Measurements from ENCODE around the gene C1orf159. TPM values are rescaled to one million over a fixed set of nuclear protein-coding genes. Genes with fewer than 3 reads are reported as not detected.

Gene C1orf159
- polyA plus RNA-seq, 3 donors = 3.0 to 18.8 (median 3.3) TPM

- Histone ChIP-seq H3K36me3 (replicated peaks in 1 of 2; ENCODE audit: control insufficient read depth in 1 of 2, insufficient read depth in 2 of 2, low read length in 2 of 2) (no peaks in the 10 kb centered on the region), H3K27me3 (ENCODE audit: control insufficient read depth in 2 of 2, insufficient read depth in 2 of 2, low read length in 2 of 2) (peaks cover 0 to 14% of the 10 kb centered on the region in 2 donors), H2AFZ (ENCODE audit: insufficient read depth, low read depth, low read length, poor library complexity, severe bottlenecking) (no peak overlapping the region), H3K9me3 (replicated peaks in 1 of 2; ENCODE audit: control insufficient read depth in 1 of 2, insufficient read depth in 1 of 2, low read length in 2 of 2) (no peaks in the 10 kb centered on the region), H3K4me2 (replicated peaks; ENCODE audit: extremely low read depth, low read length, poor library complexity, severe bottlenecking) (no peak overlapping the region), H4K20me1 (ENCODE audit: insufficient read depth, low read length) (no peaks in the 10 kb centered on the region), H3K27ac (ENCODE audit: low read depth in 1 of 2, low read length in 2 of 2) (no peak overlapping the region), H3K4me1 (ENCODE audit: control insufficient read depth in 1 of 2, insufficient read depth in 2 of 2, low read length in 2 of 2) (peaks cover 9 to 11% of the 10 kb centered on the region in 2 donors), H3K79me2 (ENCODE audit: insufficient read depth, low read length) (no peaks in the 10 kb centered on the region), H3K4me3 (replicated peaks in 1 of 3; ENCODE audit: low read depth in 2 of 3, low read length in 3 of 3) (no peak overlapping the region), H3K9ac (ENCODE audit: insufficient read depth, low read length, poor library complexity, severe bottlenecking) (no peak overlapping the region)
- Mint-ChIP-seq H3K27ac (no peak overlapping the region), H3K36me3 (peaks cover 4 to 5% of the 10 kb centered on the region in 2 donors), H3K4me1 (peaks cover 9% of the 10 kb centered on the region), H3K4me3 (no peak overlapping the region), H3K27me3 (ENCODE audit: low read depth in 3 of 3) (peaks cover 7 to 17% (median 10%) of the 10 kb centered on the region in 3 donors), H3K9me3 (peaks cover 0 to 2% (median 0%) of the 10 kb centered on the region in 7 donors)
- intact Hi-C loops (cut with micrococcal nuclease) = no loop called here
- DNase-seq = no peak
- no peak for TF ChIP-seq CTCF (IDR thresholded peaks at IDR 0.05)
- 95% methylated on average over 36 of the region's 52 CpGs for WGBS (ENCODE audit: insufficient coverage)
Measured at GRCh38 chr1:1081311-1082238, 34.3 kb downstream of the C1orf159 start.

- no peak overlapping the region for H3K4me2 ChIP-seq (replicated peaks; ENCODE audit: extremely low read depth, low read length, poor library complexity, severe bottlenecking)
- Mint-ChIP-seq H3K27me3 (ENCODE audit: low read depth in 3 of 3) (peaks cover 7 to 17% (median 10%) of the 10 kb centered on the region in 3 donors), H3K36me3 (peaks cover 3 to 5% of the 10 kb centered on the region in 2 donors), H3K4me3 (no peak overlapping the region), H3K9me3 (peaks cover 0 to 2% (median 0%) of the 10 kb centered on the region in 7 donors), H3K4me1 (peaks cover 9% of the 10 kb centered on the region), H3K27ac (no peak overlapping the region)
- no peak for TF ChIP-seq CTCF (IDR thresholded peaks at IDR 0.05)
- no peaks in the 10 kb centered on the region for H4K20me1 ChIP-seq (ENCODE audit: insufficient read depth, low read length)
- no peaks in the 10 kb centered on the region for H3K79me2 ChIP-seq (ENCODE audit: insufficient read depth, low read length)
- no peak overlapping the region for H2AFZ ChIP-seq (ENCODE audit: insufficient read depth, low read depth, low read length, poor library complexity, severe bottlenecking)
- no peak overlapping the region for H3K27ac ChIP-seq (ENCODE audit: low read depth in 1 of 2, low read length in 2 of 2)
- H3K4me3 ChIP-seq (replicated peaks in 1 of 3; ENCODE audit: low read depth in 2 of 3, low read length in 3 of 3) = no peak overlapping the region
- H3K4me1 ChIP-seq (ENCODE audit: control insufficient read depth in 1 of 2, insufficient read depth in 2 of 2, low read length in 2 of 2) = peaks cover 9 to 11% of the 10 kb centered on the region in 2 donors
- H3K36me3 ChIP-seq (replicated peaks in 1 of 2; ENCODE audit: control insufficient read depth in 1 of 2, insufficient read depth in 2 of 2, low read length in 2 of 2) = no peaks in the 10 kb centered on the region
- no peak for DNase-seq
- intact Hi-C loops (cut with micrococcal nuclease) = no loop called here
- WGBS (ENCODE audit: insufficient coverage) = 49% methylated on average over 4 of the region's 9 CpGs
- H3K9ac ChIP-seq (ENCODE audit: insufficient read depth, low read length, poor library complexity, severe bottlenecking) = no peak overlapping the region
- H3K9me3 ChIP-seq (replicated peaks in 1 of 2; ENCODE audit: control insufficient read depth in 1 of 2, insufficient read depth in 1 of 2, low read length in 2 of 2) = no peaks in the 10 kb centered on the region
- H3K27me3 ChIP-seq (ENCODE audit: control insufficient read depth in 2 of 2, insufficient read depth in 2 of 2, low read length in 2 of 2) = peaks cover 0 to 14% of the 10 kb centered on the region in 2 donors
Measured at GRCh38 chr1:1080951-1081310, 35.0 kb downstream of the C1orf159 start.
